Dendritic cell treated with granulocyte-macrophage colony-stimulating factor and Interleukin-4, amounts not matched to agents 40 ng/mL and 50 ng/mL, for 4 days (primary cell): ENCODE data around the gene TMEM89.

Source experiments
- H3K27ac Mint-ChIP-seq: one replicate; pipeline ENCODE4 v1.8.0; 2022; ENCODE audit warnings: mild to moderate bottlenecking, mixed read lengths
- H3K27me3 Mint-ChIP-seq: one replicate; pipeline ENCODE4 v1.8.0; 2022; ENCODE audit warnings: mild to moderate bottlenecking, mixed read lengths
- H3K36me3 Mint-ChIP-seq: one replicate; pipeline ENCODE4 v1.8.0; 2022; ENCODE audit warnings: low read depth, mixed read lengths
- H3K4me1 Mint-ChIP-seq: one replicate; pipeline ENCODE4 v1.8.0; 2022; ENCODE audit warnings: low read depth, mixed read lengths
- H3K4me3 Mint-ChIP-seq: one replicate; pipeline ENCODE4 v1.8.0; 2022; ENCODE audit warnings: mild to moderate bottlenecking, moderate library complexity, mixed read lengths
- H3K9me3 Mint-ChIP-seq: one replicate; pipeline ENCODE4 v1.8.0; 2022; ENCODE audit warnings: mixed read lengths
- intact Hi-C: fragments of 100-400 bp; cut with micrococcal nuclease; formaldehyde crosslinking; loops from one replicate; pipeline ENCODE4 v1.15.0; 2022

The TMEM89 gene

DNA sequence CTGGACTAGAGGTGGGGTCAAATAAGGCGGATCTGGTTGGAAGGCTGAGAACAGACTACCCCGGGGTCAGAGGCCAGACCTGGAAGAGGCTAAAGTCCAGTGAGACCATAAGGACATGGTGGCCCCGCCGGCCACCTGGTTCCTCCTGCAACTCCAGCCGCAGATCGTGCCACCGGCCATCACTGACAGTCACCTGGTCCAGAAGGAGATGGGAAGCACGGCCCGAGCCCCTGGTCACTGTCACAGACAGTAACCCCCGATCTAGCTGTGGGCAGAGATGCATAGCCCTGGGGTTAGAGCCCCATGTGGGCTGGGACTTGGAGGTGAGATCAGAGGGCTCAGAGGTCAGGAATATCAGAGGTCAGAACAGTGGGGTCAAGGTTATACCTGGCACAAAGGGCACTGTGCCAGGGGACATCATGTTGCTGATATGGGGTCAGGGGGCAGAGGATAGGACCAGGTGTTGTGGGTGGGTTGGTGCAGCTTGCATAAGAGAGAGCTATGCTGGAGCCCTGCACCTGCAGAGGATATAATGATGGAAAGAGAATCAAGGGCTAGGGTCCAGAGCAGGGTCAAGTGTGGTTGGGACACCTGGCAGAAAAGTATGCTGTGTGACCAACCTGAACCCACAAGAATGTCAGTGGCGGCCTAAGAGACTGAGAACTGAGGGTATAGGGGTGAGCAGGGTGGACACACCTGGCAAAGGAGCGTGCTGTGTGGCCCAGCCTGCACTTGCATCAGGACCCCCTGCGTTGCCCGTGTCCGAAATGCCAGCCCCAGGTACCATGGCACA lies 31.6 kb upstream of the TMEM89 start:
- H3K4me1 Mint-ChIP-seq = peaks cover 9% of the 10 kb centered on the region
- no peaks in the 10 kb centered on the region for H3K9me3 Mint-ChIP-seq
- no peaks in the 10 kb centered on the region for H3K36me3 Mint-ChIP-seq
- intact Hi-C loops = no loop called here
- H3K27ac Mint-ChIP-seq = no peak overlapping the region
- peaks cover 29% of the 10 kb centered on the region for H3K27me3 Mint-ChIP-seq
- H3K4me3 Mint-ChIP-seq = no peak overlapping the region

DNA sequence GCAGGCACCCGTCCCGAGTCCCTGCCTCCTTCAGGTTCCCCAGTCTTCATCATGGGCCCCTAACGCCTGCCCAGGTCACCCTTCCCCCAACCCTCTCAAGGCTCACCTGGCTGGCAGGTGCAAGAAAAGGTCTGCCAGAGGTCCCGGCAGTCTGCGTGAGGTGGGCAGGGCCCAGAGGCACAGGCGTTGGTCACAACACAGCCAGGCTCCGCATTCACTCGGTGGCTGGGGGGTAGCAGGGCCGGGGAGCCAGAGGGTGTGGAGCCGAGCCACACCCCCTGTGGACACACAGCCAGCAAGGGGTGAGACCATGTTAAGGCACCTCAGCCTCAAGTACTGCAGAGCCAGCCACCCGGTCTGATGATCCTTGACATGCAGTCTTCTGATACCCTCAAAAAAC lies 30.2 kb upstream of the TMEM89 start:
- Mint-ChIP-seq H3K36me3 (no peaks in the 10 kb centered on the region), H3K4me1 (peaks cover 4% of the 10 kb centered on the region), H3K27ac (no peak overlapping the region), H3K27me3 (peaks cover 15% of the 10 kb centered on the region), H3K4me3 (no peak overlapping the region), H3K9me3 (no peaks in the 10 kb centered on the region)
- intact Hi-C loops = no loop called here

DNA sequence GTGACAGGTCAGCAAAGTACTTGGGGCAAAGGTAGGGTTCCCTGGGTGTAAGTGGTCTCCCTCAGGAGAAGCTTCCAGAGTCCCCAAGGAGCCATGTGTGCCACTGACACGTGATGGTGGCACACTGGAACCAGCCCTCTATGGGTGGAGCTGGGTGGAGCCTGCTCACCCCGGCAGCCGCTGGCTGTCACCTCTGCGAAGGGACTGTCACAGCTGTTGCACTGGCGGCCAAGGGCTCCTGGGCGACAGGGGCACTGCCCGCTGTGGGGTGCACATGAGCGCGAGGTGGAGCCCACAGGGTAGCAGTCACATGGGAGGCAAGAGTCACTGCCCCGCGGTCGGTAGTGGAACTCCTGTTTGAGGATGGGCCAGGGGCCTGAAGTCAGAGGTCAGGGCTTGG lies 29.2 kb upstream of the TMEM89 start:
- no peaks in the 10 kb centered on the region for H3K4me1 Mint-ChIP-seq
- no peak overlapping the region for H3K27ac Mint-ChIP-seq
- no peaks in the 10 kb centered on the region for H3K9me3 Mint-ChIP-seq
- H3K36me3 Mint-ChIP-seq = no peaks in the 10 kb centered on the region
- no peak overlapping the region for H3K4me3 Mint-ChIP-seq
- H3K27me3 Mint-ChIP-seq = peaks cover 13% of the 10 kb centered on the region
- intact Hi-C loops = no loop called here

DNA sequence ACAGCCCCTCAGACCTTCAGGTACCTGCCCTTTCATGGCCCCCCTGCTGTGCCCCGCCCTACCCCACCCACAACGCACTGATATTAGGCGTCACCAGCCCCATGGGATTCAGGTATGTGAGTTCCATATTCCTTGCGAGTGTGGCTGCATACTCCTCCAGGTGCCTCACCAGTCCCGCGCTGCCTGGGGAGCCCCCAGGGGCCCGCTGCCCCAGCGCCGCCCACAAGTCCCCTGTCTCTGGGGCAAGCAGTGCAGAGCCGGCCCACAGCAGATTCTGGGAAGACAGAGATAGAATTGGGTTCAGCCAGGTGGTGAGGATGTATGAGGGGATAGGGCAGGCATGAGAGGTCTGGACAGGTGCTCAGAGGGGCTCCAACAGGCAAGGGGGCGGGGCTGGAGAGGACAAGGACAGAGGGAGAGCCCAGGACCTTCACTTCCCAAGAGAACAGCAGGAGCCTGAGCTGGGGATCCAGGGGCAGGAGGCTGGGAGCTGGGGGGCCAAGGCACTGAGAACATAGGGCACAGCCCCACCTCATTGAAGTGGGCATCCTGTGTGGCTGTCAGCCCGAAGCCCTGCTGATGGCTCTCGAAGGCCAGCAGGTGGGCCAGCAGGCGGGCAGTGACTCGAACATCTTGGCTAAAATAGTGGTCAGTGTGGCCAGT lies 26.8 kb upstream of the TMEM89 start:
- Mint-ChIP-seq H3K9me3 (no peaks in the 10 kb centered on the region), H3K27ac (no peak overlapping the region), H3K4me1 (no peaks in the 10 kb centered on the region), H3K4me3 (no peak overlapping the region), H3K36me3 (no peaks in the 10 kb centered on the region), H3K27me3 (no peaks in the 10 kb centered on the region)
- intact Hi-C loops = no loop called here

DNA sequence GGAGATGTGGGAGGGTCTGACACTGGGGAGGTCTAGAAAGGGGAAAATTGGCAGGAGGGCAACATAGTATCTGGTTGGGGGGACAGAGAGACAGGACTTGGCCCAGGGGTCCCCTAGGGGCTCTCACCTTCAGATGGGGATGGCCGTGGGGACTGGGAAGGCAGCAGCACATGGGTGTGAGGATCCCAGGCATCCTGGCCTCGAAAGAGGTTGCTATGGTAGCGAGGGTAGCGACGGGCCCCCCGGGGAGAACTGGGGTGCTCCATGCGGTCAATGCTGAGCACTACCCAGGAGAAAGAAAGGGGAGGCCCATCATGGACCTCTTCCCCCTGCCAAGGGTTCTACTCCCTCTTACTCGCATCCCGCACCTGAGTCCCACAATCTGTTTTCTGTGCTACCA lies 26.1 kb upstream of the TMEM89 start:
- H3K27ac Mint-ChIP-seq = no peak overlapping the region
- H3K9me3 Mint-ChIP-seq = no peaks in the 10 kb centered on the region

DNA sequence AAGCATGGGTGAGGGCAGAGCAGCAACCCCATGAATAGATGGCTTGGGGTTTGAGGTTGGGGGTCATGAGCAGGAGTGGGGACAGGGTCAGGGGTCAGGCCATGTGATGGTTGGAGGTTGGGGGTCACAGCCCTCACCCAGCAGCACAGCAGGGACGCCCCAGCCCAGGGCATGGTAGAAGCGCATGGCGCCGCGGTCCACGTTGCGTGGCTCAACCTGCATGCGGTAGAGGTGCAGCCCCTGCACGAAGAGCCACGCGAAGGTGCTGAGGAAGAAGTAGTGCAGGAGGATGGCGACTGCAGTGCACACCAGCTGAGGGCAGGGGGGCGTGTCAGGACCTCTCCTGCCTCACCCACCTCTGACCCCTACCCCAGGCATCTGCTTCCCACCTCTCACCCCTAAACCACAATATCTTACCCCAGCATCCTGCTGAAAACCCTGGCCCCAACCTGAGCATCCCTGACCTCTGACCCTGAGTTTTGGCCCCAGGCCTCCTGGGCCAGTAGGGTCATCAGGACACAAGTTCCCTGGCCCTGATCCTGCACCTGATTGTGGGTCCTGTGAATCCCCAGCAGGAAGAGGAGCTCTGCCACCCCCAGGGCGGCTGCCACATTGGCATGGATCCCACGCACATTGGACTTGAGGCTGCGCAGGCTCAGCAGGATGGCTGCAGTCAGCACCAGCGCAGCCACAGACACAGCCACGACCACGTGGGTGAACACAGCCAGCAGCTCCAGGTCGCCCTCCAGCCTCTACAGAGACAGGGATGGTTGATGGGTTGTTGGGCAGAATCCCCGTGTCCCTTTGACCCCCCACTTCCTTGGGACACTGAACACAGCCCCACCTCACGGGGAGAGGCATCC lies 23.6 kb upstream of the TMEM89 start:
- H3K4me3 Mint-ChIP-seq = no peak overlapping the region
- H3K4me1 Mint-ChIP-seq = no peaks in the 10 kb centered on the region
- peaks cover 7% of the 10 kb centered on the region for H3K36me3 Mint-ChIP-seq
- H3K27ac Mint-ChIP-seq = no peak overlapping the region
- no peaks in the 10 kb centered on the region for H3K9me3 Mint-ChIP-seq
- intact Hi-C loops = no loop called here
- H3K27me3 Mint-ChIP-seq = no peaks in the 10 kb centered on the region

More for the DNA sequence above, 26.1 kb upstream of the TMEM89 start:
- Mint-ChIP-seq H3K36me3 (no peaks in the 10 kb centered on the region), H3K4me3 (no peak overlapping the region), H3K4me1 (no peaks in the 10 kb centered on the region), H3K27me3 (no peaks in the 10 kb centered on the region)
- intact Hi-C loops = no loop called here

DNA sequence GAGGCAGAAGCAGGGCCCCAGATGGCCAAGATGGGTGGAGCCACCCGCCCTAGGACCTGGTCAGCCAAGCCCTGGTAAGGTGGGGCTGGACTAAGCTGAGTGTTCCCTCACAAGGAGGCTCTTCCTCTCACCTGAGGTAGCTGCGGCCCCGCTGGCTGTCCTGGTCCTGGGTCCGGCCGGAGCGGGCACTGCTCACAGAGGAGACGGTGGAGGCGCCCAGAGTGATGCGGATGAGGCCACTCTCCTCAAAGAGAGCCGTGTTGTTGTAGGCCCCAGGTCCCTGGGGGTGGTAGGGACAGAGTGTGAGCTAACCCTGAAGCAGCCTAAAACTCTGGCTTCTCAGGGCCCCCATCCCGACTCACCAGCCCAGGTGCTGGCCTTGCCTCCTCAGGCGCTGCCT lies 21.0 kb upstream of the TMEM89 start:
- intact Hi-C loops = no loop called here
- Mint-ChIP-seq H3K27ac (no peak overlapping the region), H3K4me3 (no peak overlapping the region), H3K36me3 (peaks cover 13% of the 10 kb centered on the region), H3K27me3 (peaks cover 2% of the 10 kb centered on the region), H3K9me3 (no peaks in the 10 kb centered on the region), H3K4me1 (no peaks in the 10 kb centered on the region)

DNA sequence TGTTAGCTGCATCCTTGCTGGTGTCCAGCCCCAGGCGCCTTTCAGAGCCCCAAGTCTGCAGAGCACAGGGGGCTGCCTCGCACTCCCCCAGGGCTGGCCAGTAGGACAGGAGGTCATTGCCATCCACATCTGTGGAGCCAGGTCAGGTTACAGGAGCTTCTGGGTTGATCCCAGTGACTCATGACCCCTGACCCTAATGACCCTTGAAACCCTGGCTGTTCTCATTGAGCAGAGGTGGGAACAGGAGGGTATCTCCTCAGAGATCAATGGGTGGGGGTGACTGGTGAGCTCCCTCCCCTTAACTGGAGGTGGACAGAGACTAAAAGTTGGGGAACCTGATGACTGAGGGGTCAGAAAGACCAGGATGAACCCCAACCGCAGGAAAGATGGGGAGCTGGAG lies 19.8 kb upstream of the TMEM89 start:
- H3K4me3 Mint-ChIP-seq = no peak overlapping the region
- H3K36me3 Mint-ChIP-seq = peaks cover 13% of the 10 kb centered on the region
- H3K27ac Mint-ChIP-seq = no peak overlapping the region
- H3K9me3 Mint-ChIP-seq = no peaks in the 10 kb centered on the region
- H3K27me3 Mint-ChIP-seq = peaks cover 3% of the 10 kb centered on the region
- intact Hi-C loops = no loop called here
- H3K4me1 Mint-ChIP-seq = peaks cover 2% of the 10 kb centered on the region

DNA sequence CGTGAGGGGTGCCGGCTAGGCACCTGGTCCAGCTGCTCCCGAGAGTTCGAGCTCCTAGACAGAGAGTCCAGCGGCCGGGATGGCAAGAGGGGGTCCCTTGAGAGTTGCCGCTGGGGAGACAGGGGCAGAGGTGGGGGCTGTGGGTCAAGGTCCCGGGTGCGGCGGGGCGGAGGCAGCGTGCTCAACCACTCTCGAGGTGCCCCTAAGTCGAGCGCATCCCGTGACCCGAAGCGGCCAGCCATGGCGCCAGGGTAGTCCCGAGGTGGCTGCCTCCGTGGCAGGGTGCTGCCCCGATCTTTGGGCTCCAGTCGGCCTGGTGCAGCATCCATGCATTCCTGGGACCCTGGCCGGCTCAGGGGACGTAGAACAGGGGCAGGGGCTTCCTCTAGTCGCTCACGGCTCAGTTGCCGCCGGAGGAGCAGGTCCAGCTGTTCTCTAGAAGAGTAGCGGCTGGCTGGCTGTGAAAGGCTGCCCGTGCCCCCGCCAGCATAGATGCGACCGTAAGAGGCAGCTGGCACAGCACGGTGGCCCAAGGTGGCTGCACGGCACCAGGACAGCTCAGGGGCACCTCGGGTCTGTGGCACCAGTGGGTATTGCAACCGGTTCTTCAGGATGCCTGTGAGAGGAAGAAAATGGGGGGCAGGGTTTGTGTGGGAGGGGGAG lies 18.5 kb upstream of the TMEM89 start:
- H3K9me3 Mint-ChIP-seq = no peaks in the 10 kb centered on the region
- peaks cover 13% of the 10 kb centered on the region for H3K36me3 Mint-ChIP-seq
- peaks cover 3% of the 10 kb centered on the region for H3K27me3 Mint-ChIP-seq
- no peak overlapping the region for H3K27ac Mint-ChIP-seq
- H3K4me1 Mint-ChIP-seq = peaks cover 12% of the 10 kb centered on the region
- intact Hi-C loops = loop anchor here (5.0 kb wide), 1 partner anchor 83 kb away; the partner anchor contains the start of gene PFKFB4
- no peak overlapping the region for H3K4me3 Mint-ChIP-seq

DNA sequence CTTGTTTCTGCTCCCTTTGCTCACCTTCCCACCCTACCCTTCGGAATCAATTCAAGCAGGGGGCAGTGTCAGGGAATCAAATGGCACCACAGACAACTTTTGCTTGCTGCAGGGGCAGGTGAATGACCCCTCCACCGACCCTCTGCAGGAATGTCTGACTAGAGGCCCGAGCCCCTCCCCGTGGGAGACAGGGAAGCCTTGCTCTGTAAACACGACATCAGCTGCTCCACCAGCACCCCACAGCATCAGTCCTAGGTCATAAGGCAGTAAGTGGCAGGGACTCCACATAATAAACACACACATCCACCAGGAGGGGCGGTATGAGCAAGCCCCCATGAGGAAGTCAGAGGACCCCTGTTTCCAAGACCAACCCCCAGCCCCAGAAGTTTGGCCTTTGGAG lies 15.7 kb upstream of the TMEM89 start:
- Mint-ChIP-seq H3K4me1 (peaks cover 34% of the 10 kb centered on the region), H3K4me3 (no peak overlapping the region), H3K27ac (no peak overlapping the region), H3K36me3 (peaks cover 27% of the 10 kb centered on the region), H3K9me3 (no peaks in the 10 kb centered on the region), H3K27me3 (peaks cover 3% of the 10 kb centered on the region)
- intact Hi-C loops = loop anchor here (5.0 kb wide), 1 partner anchor 80 kb away; the partner anchor contains the start of gene PFKFB4

DNA sequence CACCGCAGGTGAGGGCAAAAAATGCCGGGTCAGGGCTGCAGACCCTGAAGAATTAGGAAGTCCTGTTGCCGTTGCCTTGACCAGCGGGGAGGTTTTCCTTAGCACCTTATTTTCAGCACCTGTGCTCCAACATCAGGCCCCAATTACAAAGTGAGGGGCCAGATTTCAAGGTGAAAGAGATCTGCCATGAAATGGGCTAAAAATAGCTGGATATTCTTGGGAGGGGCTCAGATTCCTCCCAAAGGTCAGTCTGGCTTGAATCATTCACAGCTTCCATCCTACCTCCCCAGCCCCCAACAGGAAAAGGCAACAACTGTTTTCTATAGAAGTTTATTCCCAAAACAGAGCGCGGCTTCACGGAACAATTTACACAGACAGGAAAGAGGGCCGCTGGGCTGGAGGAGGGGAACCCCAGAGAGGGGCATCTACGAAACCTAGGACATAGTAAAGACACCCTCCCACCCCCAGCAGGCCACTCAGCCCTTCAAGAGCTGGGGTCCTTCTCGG lies 14.6 kb upstream of the TMEM89 start:
- Mint-ChIP-seq H3K36me3 (peaks cover 31% of the 10 kb centered on the region), H3K4me1 (peaks cover 40% of the 10 kb centered on the region), H3K27me3 (peaks cover 3% of the 10 kb centered on the region), H3K4me3 (peak overlapping the region; percentile 88), H3K9me3 (no peaks in the 10 kb centered on the region), H3K27ac (peak overlapping the region; percentile 86)
- intact Hi-C loops = loop anchor here (5.0 kb wide), 1 partner anchor 79 kb away; the partner anchor contains the start of gene PFKFB4

DNA sequence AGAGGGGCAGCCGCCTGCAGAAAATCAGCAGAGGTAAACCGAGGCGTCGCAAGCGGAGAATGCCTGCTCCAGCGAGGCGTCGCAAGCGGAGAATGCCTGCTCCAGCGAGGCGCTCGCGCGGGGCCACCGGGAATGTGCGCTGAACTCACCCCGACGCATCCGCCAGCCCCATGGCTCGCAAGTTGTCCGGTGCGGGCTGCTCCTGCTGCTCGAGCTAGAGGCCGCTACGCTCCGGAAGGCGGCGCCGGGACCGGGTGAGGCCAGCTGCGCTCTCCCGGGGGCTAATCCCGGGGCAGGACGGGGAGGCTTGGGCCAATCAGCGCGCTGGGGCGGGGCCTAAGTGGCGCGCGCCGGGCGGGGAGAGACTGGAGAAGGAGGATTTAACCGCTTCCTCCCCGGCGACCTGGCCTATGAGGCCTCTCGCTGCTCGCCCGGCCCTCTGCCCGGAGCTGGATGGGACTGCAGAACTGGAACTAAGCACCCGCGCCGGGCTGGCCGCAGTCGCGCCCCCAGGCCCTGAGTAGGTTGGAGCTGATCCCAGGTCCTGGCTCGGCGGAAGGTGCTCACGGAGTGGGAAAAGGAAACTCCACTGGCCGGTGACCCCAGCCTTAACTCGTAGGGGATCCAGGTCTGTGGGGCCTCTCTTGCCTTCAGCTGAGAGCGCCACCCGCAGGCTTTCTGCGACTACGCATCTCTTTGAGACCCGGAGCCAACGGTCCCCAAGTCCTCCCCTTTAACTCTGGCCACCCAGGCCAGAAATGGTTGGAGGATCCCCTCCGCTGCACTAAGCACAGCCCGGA lies 13.9 kb upstream of the TMEM89 start, which contains the start of gene SLC26A6:
SLC26A6 (minus strand) TSS at position 240 of the 800 bp plus-strand sequence; CDS start at position 172, 68 bp downstream.
- intact Hi-C loops = loop anchor here (1.0 to 5.0 kb wide), 3 partner anchors 26 to 78 kb away; partner anchors contain the start of genes NCKIPSD, PFKFB4 and UQCRC1
- H3K4me3 Mint-ChIP-seq = peak within 1 kb of the TSS; percentile 88
- H3K36me3 Mint-ChIP-seq = peaks cover 39% of the 10 kb centered on the region
- H3K27ac Mint-ChIP-seq = peak within 1 kb of the TSS; percentile 86
- H3K9me3 Mint-ChIP-seq = no peaks in the 10 kb centered on the region
- H3K4me1 Mint-ChIP-seq = peaks cover 40% of the 10 kb centered on the region
- H3K27me3 Mint-ChIP-seq = peaks cover 3% of the 10 kb centered on the region
